H1 (cell line): ENCODE data around the gene MREG. TPM values are rescaled to one million over a fixed set of nuclear protein-coding genes. Genes with fewer than 3 reads are reported as not detected.

Experiments used
- CTCF ChIA-PET: fragments of 300-600 bp; sonication (Branson Sonifier 250); formaldehyde crosslinking; loops from one replicate; lab custom pipeline; 2021; ENCODE audit not compliant: partially characterized antibody; lab: Charles Lee
- POLR2A ChIA-PET: fragments of 300-600 bp; sonication (Branson Sonifier 250); formaldehyde crosslinking; loops from one replicate; lab custom pipeline; 2021; ENCODE audit warnings: inconsistent platforms; ENCODE audit not compliant: partially characterized antibody; lab: Charles Lee
- DNase-seq, 2 experiments: peaks; one replicate each; pipeline versions ENCODE4 v3.0.0 to v3.0.0-alpha.2; 2010 to 2022; ENCODE audit warnings: low spot score in 2 of 2, low read depth in 1 of 2, mixed read lengths in 1 of 2
- FAIRE-seq: peaks from 2 replicates; lab custom pipeline; 2011; peaks lifted over from hg19 to GRCh38; lab: Jason Lieb, UNC
- H2AFZ ChIP-seq: 2 replicates; pipeline ENCODE4 v1.8.1; 2012; ENCODE audit warnings: low read length, inconsistent platforms
- H2AK5ac ChIP-seq: 2 replicates; pipeline ENCODE4 v1.6.1; 2013; ENCODE audit warnings: low read depth, low read length
- H2BK120ac ChIP-seq: replicated peaks from 2 replicates; pipeline ENCODE3; 2013; ENCODE audit warnings: low read depth, low read length, inconsistent platforms
- H2BK12ac ChIP-seq: 2 replicates; pipeline ENCODE4 v1.6.1; 2013; ENCODE audit warnings: low read depth, low read length
- H2BK15ac ChIP-seq: 2 replicates; pipeline ENCODE4 v1.6.1; 2013; ENCODE audit warnings: low read length
- H2BK20ac ChIP-seq: 2 replicates; pipeline ENCODE4 v1.6.1; 2013; ENCODE audit warnings: low read length
- H2BK5ac ChIP-seq: 2 replicates; pipeline ENCODE4 v1.6.1; 2013; ENCODE audit warnings: low read depth, low read length
- H3K14ac ChIP-seq: 2 replicates; pipeline ENCODE4 v1.6.1; 2013; ENCODE audit warnings: inconsistent platforms; ENCODE audit not compliant: insufficient read length
- H3K18ac ChIP-seq: 2 replicates; pipeline ENCODE4 v1.6.1; 2013; ENCODE audit warnings: low read length; ENCODE audit errors: extremely low read depth
- H3K23ac ChIP-seq: 2 replicates; pipeline ENCODE4 v1.6.1; 2013; ENCODE audit warnings: inconsistent platforms; ENCODE audit not compliant: insufficient read length
- H3K23me2 ChIP-seq: 2 replicates; pipeline ENCODE4 v1.6.1; 2013; ENCODE audit warnings: low read depth, low read length
- H3K27ac ChIP-seq: 2 replicates; pipeline ENCODE4 v1.6.1; 2011; ENCODE audit warnings: low read depth, low read length, inconsistent platforms
- H3K27me3 ChIP-seq, 4 experiments: replicated peaks in 1 of 4; 1 replicate in 1 of 4; 2 replicates in 3 of 4; pipeline versions ENCODE4 v1.6.1 to v1.8.1; 2011 to 2013; ENCODE audit warnings: low read length in 3 of 4, mild to moderate bottlenecking in 3 of 4, inconsistent platforms in 2 of 4, mixed read lengths in 2 of 4, moderate library complexity in 1 of 4; ENCODE audit not compliant: control insufficient read depth in 3 of 4, insufficient read depth in 3 of 4; ENCODE audit errors: extremely low read depth in 1 of 4
- H3K36me3 ChIP-seq, 4 experiments: 2 replicates each; pipeline versions ENCODE4 v1.6.1 to v1.8.1; 2011 to 2013; ENCODE audit warnings: mild to moderate bottlenecking in 4 of 4, low read length in 3 of 4, moderate library complexity in 2 of 4, control low read depth in 1 of 4, inconsistent platforms in 1 of 4; ENCODE audit not compliant: insufficient read depth in 4 of 4, control insufficient read depth in 2 of 4
- H3K4ac ChIP-seq: replicated peaks from 2 replicates; pipeline ENCODE3; 2013; ENCODE audit warnings: low read length, low read depth, mixed read lengths, inconsistent platforms; ENCODE audit not compliant: insufficient read length
- H3K4me1 ChIP-seq, 4 experiments: replicated peaks in 1 of 4; 1 replicate in 1 of 4; 2 replicates in 3 of 4; pipeline versions ENCODE4 v1.6.1 to v1.8.1; 2011 to 2013; ENCODE audit warnings: low read length in 3 of 4, inconsistent platforms in 2 of 4, mixed read lengths in 1 of 4; ENCODE audit not compliant: insufficient read depth in 4 of 4, control insufficient read depth in 3 of 4
- H3K4me2 ChIP-seq, 2 experiments: 2 replicates each; pipeline versions ENCODE4 v1.6.1 to v1.8.1; 2011 to 2013; ENCODE audit warnings: low read depth in 2 of 2, low read length in 2 of 2, control low read depth in 1 of 2, inconsistent platforms in 1 of 2, mild to moderate bottlenecking in 1 of 2; ENCODE audit not compliant: insufficient read depth in 1 of 2
- H3K4me3 ChIP-seq, 4 experiments: fragments of 200-600, 300-600 bp in 1 of 4; sonication (generic), shearing (Covaris generic), sonication (Bioruptor Twin) in 1 of 4; 2 replicates each; pipeline versions ENCODE4 v1.5.1 to v1.8.1; 2011 to 2016; ENCODE audit warnings: low read length in 4 of 4, low read depth in 3 of 4, control low read depth in 2 of 4, inconsistent platforms in 2 of 4, mild to moderate bottlenecking in 2 of 4, mixed read lengths in 1 of 4, moderate library complexity in 1 of 4; ENCODE audit not compliant: insufficient read depth in 2 of 4; ENCODE audit errors: extremely low read depth in 1 of 4
- H3K56ac ChIP-seq: replicated peaks from 2 replicates; pipeline ENCODE3; 2013; ENCODE audit warnings: low read depth, mild to moderate bottlenecking, mixed read lengths, low read length, inconsistent platforms; ENCODE audit not compliant: insufficient read length
- H3K79me1 ChIP-seq: 2 replicates; pipeline ENCODE4 v1.6.1; 2013; ENCODE audit warnings: low read depth, low read length, control low read depth
- H3K79me2 ChIP-seq, 2 experiments: 2 replicates each; pipeline versions ENCODE4 v1.6.1 to v1.8.1; 2012 to 2013; ENCODE audit warnings: low read length in 2 of 2, mild to moderate bottlenecking in 2 of 2, inconsistent platforms in 1 of 2; ENCODE audit not compliant: insufficient read depth in 2 of 2, control insufficient read depth in 1 of 2
- H3K9ac ChIP-seq, 4 experiments: replicated peaks in 1 of 4; 1 replicate in 1 of 4; 2 replicates in 3 of 4; pipeline versions ENCODE4 v1.6.1 to v1.8.1; 2011 to 2013; ENCODE audit warnings: low read depth in 3 of 4, low read length in 3 of 4, control low read depth in 2 of 4, mild to moderate bottlenecking in 2 of 4, moderate library complexity in 2 of 4, inconsistent platforms in 1 of 4; ENCODE audit errors: extremely low read depth in 1 of 4
- H3K9me3 ChIP-seq, 2 experiments: 2 replicates each; pipeline versions ENCODE4 v1.6.1 to v1.8.1; 2012 to 2013; ENCODE audit warnings: mild to moderate bottlenecking in 2 of 2, moderate library complexity in 2 of 2, control low read depth in 1 of 2, inconsistent platforms in 1 of 2, low read depth in 1 of 2, low read length in 1 of 2, mixed read lengths in 1 of 2; ENCODE audit not compliant: insufficient read depth in 2 of 2
- H4K20me1 ChIP-seq, 2 experiments: replicated peaks in 1 of 2; 2 replicates each; pipeline versions ENCODE3 to v1.8.1; 2011 to 2013; ENCODE audit warnings: inconsistent platforms in 2 of 2, low read length in 2 of 2, mild to moderate bottlenecking in 1 of 2; ENCODE audit not compliant: insufficient read depth in 2 of 2, control insufficient read depth in 1 of 2
- H4K5ac ChIP-seq: 2 replicates; pipeline ENCODE4 v1.6.1; 2013; ENCODE audit warnings: low read length, low read depth, mixed read lengths, inconsistent platforms; ENCODE audit not compliant: insufficient read length
- H4K8ac ChIP-seq: 2 replicates; pipeline ENCODE4 v1.8.0; 2013; ENCODE audit warnings: mild to moderate bottlenecking, moderate library complexity, low read length, inconsistent platforms; ENCODE audit not compliant: insufficient read depth; ENCODE audit errors: extremely low read depth
- H4K91ac ChIP-seq: replicated peaks from 2 replicates; pipeline ENCODE3; 2013; ENCODE audit warnings: low read length, mixed read lengths, inconsistent platforms; ENCODE audit not compliant: insufficient read length
- CTBP2 ChIP-seq: IDR thresholded peaks from 2 replicates; pipeline ENCODE4 v1.7.0; 2011; ENCODE audit warnings: borderline replicate concordance, mild to moderate bottlenecking, moderate library complexity, mixed read lengths, low read length; ENCODE audit not compliant: insufficient read depth, insufficient read length
- EP300 ChIP-seq, 2 experiments: IDR thresholded peaks; 1 replicate in 1 of 2; 2 replicates in 1 of 2; pipeline ENCODE4 v1.6.1; 2011 to 2012; ENCODE audit warnings: low read depth in 2 of 2, low read length in 2 of 2, mild to moderate bottlenecking in 2 of 2, borderline replicate concordance in 1 of 2, inconsistent platforms in 1 of 2, moderate library complexity in 1 of 2
- GTF2F1 ChIP-seq: IDR thresholded peaks from 2 replicates; pipeline ENCODE4 v1.6.1; 2012; ENCODE audit warnings: low read depth, low read length, improper control_type of control experiment, borderline replicate concordance
- SP2 ChIP-seq: IDR thresholded peaks from 2 replicates; pipeline ENCODE4 v1.6.1; 2012; ENCODE audit warnings: mild to moderate bottlenecking, low read length, inconsistent platforms
- WGBS, 2 experiments: shearing (Covaris generic) in 1 of 2; methylation state at CpG; one replicate each; pipeline versions ENCODE4 v1.1.6 to v1.1.7; 2013 to 2015; ENCODE audit warnings: low lambda C conversion rate in 2 of 2, mixed read lengths in 2 of 2, inconsistent platforms in 1 of 2, low coverage in 1 of 2, missing lambda C conversion rate in 1 of 2; ENCODE audit not compliant: insufficient replicate concordance in 2 of 2, insufficient coverage in 1 of 2, insufficient read length in 1 of 2; ENCODE audit errors: extremely low coverage in 1 of 2, missing lambda C conversion rate in 1 of 2; 5-methylcytosine and 5-hydroxymethylcytosine counted together
- polyA plus RNA-seq, 7 experiments: library from polyadenylated mRNA; depleted of rRNA in 3 of 7; stranded (reverse) in 5 of 7; unstranded in 2 of 7; fragments of >200 nt in 5 of 7; fragments of 200-250 nt in 2 of 7; gene quantifications; 1 replicate in 5 of 7; 2 replicates in 1 of 7; 4 replicates in 1 of 7; pipeline versions ENCODE4 v1.2.1 to v1.2.3, GENCODE V29; 2011 to 2013; ENCODE audit warnings: missing spikeins in 2 of 7, mixed read lengths in 2 of 7
- total RNA-seq: library from RNA; stranded (reverse); fragmentation: NEBNext Ultra II Directional; extraction: Animal tissue kit (Norgen Biotek cat#: 25700); gene quantifications from 2 replicates; pipeline ENCODE4 v1.2.1, GENCODE V29; 2021
- TF ChIP-seq, protein P1 (sequence below): IDR thresholded peaks from 2 replicates; pipeline ENCODE4 v1.6.1; 2012; ENCODE audit warnings: low read length, inconsistent platforms

The MREG gene
- total and polyA plus RNA-seq, 2 of the 8 experiments (the other 6 are each of a cell fraction or from before 2014, with no cell fraction given): 7.5 to 31.9 TPM

DNA sequence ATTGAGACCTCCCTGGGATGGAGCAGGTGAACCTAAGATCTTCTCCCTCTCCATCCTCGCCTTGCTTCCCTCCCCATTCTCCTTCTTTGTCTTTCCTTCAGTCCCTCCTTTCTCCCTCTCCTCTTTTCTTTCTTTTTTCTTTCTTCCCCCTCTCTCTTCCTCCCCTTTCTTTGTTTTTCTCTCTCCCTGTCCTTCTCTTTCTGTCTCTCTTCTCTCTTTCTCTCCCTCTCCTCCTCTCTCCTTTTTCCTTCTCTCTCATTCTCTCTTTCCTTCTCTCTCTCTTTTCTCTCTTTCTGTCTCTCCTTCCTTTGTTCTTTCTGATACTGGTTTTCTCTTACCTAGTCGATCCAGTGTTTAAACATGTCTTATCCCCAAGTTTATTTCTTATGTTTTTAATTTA lies 10.7 kb downstream of the MREG start:
- 82% methylated on average over 2 of the region's 2 CpGs; no CpG with 5 or more reads in 1 of the 2 experiments for WGBS, 2 experiments
- no peak for FAIRE-seq
- H3K23ac ChIP-seq: no peak overlapping the region
- no peaks in the 10 kb centered on the region for H3K23me2 ChIP-seq
- no peak overlapping the region for H3K4me2 ChIP-seq
- TF ChIP-seq, protein P1, sequence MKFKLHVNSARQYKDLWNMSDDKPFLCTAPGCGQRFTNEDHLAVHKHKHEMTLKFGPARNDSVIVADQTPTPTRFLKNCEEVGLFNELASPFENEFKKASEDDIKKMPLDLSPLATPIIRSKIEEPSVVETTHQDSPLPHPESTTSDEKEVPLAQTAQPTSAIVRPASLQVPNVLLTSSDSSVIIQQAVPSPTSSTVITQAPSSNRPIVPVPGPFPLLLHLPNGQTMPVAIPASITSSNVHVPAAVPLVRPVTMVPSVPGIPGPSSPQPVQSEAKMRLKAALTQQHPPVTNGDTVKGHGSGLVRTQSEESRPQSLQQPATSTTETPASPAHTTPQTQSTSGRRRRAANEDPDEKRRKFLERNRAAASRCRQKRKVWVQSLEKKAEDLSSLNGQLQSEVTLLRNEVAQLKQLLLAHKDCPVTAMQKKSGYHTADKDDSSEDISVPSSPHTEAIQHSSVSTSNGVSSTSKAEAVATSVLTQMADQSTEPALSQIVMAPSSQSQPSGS: no peak
- TF ChIP-seq GTF2F1 (no peak), EP300 (IDR thresholded peaks at IDR 0.05; ENCODE audit: borderline replicate concordance in 1 of 2, low read depth in 2 of 2, low read length in 2 of 2) (no peak), SP2 (no peak), CTBP2 (no peak)
- no peak for DNase-seq
- H4K20me1 ChIP-seq: peaks cover 0 to 5% of the 10 kb centered on the region in 2 experiments
- H2BK12ac ChIP-seq: no peak overlapping the region
- H2BK5ac ChIP-seq: 0 out of 2 replicates have a peak overlapping the region, but pooled peaks have one; percentile 71
- H3K79me2 ChIP-seq: peaks cover 0 to 78% of the 10 kb centered on the region in 2 experiments; a peak in 2 of 4 replicates
- no peak overlapping the region for H3K56ac ChIP-seq
- no peak overlapping the region for H2BK15ac ChIP-seq
- no peak overlapping the region for H2BK20ac ChIP-seq
- peaks cover 7 to 29% (median 12%) of the 10 kb centered on the region in 4 experiments for H3K4me1 ChIP-seq
- H2AFZ ChIP-seq: no peak overlapping the region
- H2AK5ac ChIP-seq: 0 out of 2 replicates have a peak overlapping the region, but pooled peaks have one; percentile 29
- H4K8ac ChIP-seq: no peak overlapping the region
- no peak overlapping the region for H4K91ac ChIP-seq
- H3K4me3 ChIP-seq: no peak overlapping the region
- H2BK120ac ChIP-seq: no peak overlapping the region
- no peak overlapping the region for H3K27ac ChIP-seq
- POLR2A ChIA-PET: interaction anchor here (0.6 to 1.3 kb wide), 2 partner anchors 10 to 54 kb away, joined by 3 to 5 read pairs; partner anchors contain the start of gene MREG
- CTCF ChIA-PET: interaction anchor here (0.7 to 3.0 kb wide), 4 partner anchors 9 to 1399 kb away, joined by 3 to 16 read pairs (median 5); no protein-coding TSS in a partner anchor
- no peaks in the 10 kb centered on the region for H3K36me3 ChIP-seq
- no peak overlapping the region for H3K18ac ChIP-seq
- peaks cover 10% of the 10 kb centered on the region for H3K79me1 ChIP-seq
- H4K5ac ChIP-seq: no peak overlapping the region
- H3K9me3 ChIP-seq: no peaks in the 10 kb centered on the region
- H3K27me3 ChIP-seq: no peaks in the 10 kb centered on the region
- no peak overlapping the region for H3K14ac ChIP-seq
- H3K9ac ChIP-seq: no peak overlapping the region; a peak in 1 of 7 replicates
- H3K4ac ChIP-seq: no peak overlapping the region
